Choroid plexus epithelial cell (primary cell): Measurements from ENCODE around the gene MMP10.

ENCODE experiments used
- DNase-seq: peaks from one replicate; pipeline ENCODE4 v3.0.0-alpha.2; 2010; ENCODE audit warnings: low read depth
- H3K4me3 ChIP-seq: 2 replicates; pipeline ENCODE4 v1.5.1; 2011; ENCODE audit warnings: low read depth, mild to moderate bottlenecking, control low read depth, low read length, moderate library complexity
- TF ChIP-seq, protein P1 (sequence below): conservative IDR thresholded peaks from 2 replicates; pipeline ENCODE4 v1.5.1; 2011; ENCODE audit warnings: low read depth, mild to moderate bottlenecking, control low read depth, inconsistent platforms, low read length, moderate library complexity

Gene MMP10

DNA sequence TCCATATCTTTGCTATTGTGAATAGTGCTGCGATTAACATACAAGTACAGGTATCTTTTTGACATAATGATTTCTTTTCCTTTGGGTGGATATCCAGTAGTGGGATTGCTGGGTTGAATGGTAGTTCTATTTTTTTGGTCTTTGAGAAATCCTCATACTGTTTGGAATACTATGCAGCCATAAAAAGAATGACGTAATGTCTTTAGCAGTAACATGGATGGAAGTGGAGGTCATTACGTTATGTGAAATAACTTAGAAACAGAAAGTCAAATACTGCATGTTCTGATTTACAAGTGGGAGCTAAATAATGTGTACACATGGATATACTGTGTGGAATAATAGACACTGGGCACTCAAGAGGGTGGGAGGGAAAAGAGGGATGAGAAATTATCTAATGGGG lies 4.0 kb upstream of the MMP10 start:
- no peak for DNase-seq
- TF ChIP-seq, protein P1, sequence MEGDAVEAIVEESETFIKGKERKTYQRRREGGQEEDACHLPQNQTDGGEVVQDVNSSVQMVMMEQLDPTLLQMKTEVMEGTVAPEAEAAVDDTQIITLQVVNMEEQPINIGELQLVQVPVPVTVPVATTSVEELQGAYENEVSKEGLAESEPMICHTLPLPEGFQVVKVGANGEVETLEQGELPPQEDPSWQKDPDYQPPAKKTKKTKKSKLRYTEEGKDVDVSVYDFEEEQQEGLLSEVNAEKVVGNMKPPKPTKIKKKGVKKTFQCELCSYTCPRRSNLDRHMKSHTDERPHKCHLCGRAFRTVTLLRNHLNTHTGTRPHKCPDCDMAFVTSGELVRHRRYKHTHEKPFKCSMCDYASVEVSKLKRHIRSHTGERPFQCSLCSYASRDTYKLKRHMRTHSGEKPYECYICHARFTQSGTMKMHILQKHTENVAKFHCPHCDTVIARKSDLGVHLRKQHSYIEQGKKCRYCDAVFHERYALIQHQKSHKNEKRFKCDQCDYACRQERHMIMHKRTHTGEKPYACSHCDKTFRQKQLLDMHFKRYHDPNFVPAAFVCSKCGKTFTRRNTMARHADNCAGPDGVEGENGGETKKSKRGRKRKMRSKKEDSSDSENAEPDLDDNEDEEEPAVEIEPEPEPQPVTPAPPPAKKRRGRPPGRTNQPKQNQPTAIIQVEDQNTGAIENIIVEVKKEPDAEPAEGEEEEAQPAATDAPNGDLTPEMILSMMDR, result no peak
- no peak overlapping the region for H3K4me3 ChIP-seq

DNA sequence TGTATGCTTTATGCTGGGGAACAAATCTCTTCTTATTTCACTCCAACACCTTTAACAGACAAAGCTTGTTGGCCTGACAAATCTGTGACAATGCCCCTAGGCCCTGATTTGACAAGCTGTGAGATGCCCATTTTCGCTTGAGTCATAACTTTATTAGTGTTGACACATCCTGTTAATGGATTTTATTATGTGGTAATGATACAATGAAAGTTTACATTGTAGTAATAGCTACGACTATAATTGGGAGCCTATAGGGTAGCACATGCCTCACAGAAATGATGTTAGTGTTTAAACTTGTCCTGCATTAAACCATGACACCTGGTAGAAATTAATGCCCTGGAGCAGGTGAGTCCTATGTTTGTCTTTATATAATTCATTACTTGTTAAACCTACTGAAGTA lies 3.3 kb upstream of the MMP10 start:
- no peak overlapping the region for H3K4me3 ChIP-seq
- TF ChIP-seq, protein P1, result no peak
- DNase-seq, result no peak

DNA sequence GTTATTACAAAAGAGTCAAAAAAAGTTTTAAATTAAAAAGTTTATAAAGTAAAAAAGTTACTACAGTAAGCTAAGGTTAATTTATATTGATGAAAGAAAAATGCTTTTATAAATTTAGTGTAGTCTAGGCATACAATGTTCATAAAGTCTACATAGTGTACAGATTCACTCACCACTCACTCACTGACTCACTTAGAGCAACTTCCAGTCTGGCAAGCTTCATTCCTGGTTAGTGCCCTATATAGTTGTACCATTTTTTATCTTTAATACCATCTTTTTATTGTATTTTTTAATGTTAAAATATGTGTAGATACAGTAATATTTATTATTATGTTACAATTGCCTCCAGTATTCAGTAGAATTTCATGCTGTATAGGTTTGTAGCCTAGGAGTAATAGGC lies 2.6 kb upstream of the MMP10 start:
- no peak for DNase-seq
- TF ChIP-seq, protein P1, result no peak
- H3K4me3 ChIP-seq, result no peak overlapping the region

DNA sequence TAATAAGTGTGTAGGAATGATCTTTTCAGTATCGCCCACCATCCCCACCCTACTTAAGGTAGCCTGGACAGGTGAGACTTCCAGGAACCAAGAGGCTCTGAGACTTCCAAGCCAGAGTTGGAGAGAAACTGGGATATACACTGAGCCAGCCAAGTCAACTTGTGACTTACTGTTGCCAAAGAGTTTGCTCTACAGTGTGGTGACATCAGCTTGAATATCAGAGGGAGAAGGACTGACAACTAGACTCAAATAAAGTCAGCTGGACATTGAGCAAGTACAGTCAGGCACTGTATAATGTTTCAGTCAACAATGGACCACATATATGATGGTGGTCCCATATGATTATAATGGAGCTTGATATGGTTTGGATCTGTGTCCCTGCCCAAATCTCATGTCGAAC lies 1.2 kb upstream of the MMP10 start:
- no peak overlapping the region for H3K4me3 ChIP-seq
- DNase-seq, result no peak
- TF ChIP-seq, protein P1, result no peak

DNA sequence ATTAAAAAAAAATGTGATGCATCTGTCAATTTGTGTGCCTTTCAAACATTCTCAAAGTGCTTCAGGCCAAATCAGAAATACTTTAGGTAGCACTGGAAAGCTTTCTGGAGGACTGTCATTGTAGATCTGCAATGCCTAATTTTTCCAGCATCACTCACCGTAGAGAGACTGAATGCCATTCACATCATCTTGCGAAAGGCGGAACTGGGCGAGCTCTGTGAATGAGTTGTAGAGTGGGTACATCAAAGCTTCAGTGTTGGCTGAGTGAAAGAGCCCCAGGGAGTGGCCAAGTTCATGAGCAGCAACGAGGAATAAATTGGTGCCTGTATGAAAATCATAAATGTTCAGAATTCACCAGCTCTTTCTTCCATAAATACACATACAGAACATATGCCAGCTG lies 4.0 kb downstream of the MMP10 start:
- H3K4me3 ChIP-seq, result no peak overlapping the region
- TF ChIP-seq, protein P1, result no peak
- DNase-seq, result no peak

DNA sequence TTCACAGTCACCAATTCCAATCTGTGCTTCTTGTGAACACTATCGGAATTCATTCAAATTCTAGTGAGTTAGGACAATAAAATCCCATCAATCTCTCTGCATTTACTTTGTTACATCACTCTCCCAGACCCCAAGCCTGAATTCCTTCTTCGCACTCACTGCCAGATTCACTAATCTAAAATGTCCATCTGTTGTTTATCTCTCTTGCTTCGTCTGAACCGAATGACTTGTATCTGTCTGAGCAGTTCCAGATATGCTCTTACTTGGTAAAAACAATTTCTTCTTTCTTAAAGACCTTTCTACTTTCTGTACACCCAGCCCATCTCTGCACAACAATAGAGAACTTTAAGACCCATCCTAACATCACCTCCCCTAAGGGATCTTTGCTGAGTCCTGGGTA lies 7.0 kb downstream of the MMP10 start:
- TF ChIP-seq, protein P1, result no peak
- no peak overlapping the region for H3K4me3 ChIP-seq
- DNase-seq, result no peak

DNA sequence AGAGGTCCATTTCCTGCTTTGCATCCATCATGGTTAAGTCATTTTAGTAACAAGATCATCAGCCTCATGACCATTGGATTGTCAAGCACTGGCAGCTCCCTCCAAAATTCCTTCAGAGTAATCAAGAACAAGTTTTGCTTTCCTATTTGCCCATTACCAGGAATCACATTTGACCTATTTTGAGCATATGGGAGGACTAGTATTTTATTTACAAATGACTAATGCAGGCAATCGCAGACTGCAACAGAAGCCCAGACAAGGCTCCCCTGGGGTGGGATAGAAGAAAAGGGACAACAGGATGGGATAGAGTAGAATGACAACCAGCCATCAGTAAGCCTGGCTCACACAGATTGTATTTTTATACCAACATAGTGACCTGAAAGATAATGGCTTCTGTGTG lies 9.1 kb downstream of the MMP10 start:
- H3K4me3 ChIP-seq, result no peak overlapping the region
- no peak for DNase-seq
- TF ChIP-seq, protein P1, result no peak
